PC-9 (cell line): ENCODE measurements around the gene CEP89.
"Not testable (repeated sequence)": the region's sequence is repeated elsewhere in the genome, so short reads cannot be mapped to it uniquely, and the experiment has no call there.

ENCODE experiments used
- CTCF ChIP-seq: fragments of 200-600 bp; sonication (generic); conservative IDR thresholded peaks from 2 replicates; pipeline ENCODE4 v1.6.1; 2017; ENCODE audit warnings: mixed run types, antibody characterized with exemption, mild to moderate bottlenecking, moderate library complexity
- EZH2 ChIP-seq: fragments of 200-600 bp; sonication (generic); IDR thresholded peaks from 2 replicates; pipeline ENCODE4 v1.8.0; 2017; ENCODE audit warnings: antibody characterized with exemption, low read depth

- not testable (repeated sequence) for TF ChIP-seq CTCF, EZH2
These were observed 30.5 kb downstream of the CEP89 start for GRCh38 chr19:32941273-32941672.
